ENCODE measurements around the gene GPER1. TPM values are rescaled to one million over a fixed set of nuclear protein-coding genes. Genes with fewer than 3 reads are reported as not detected.
"Not testable (repeated sequence)": the region's sequence is repeated elsewhere in the genome, so short reads cannot be mapped to it uniquely, and the experiment has no call there.

GPER1 gene
- polyA plus RNA-seq, 3 donors = 6.5 to 6.9 (median 6.7) TPM

GRCh38 chr7:1137517-1138167, 49.7 kb downstream of the GPER1 start:
- DNase-seq = no peak

- no peak for DNase-seq
Measured at GRCh38 chr7:1140476-1141104, 52.7 kb downstream of the GPER1 start.

- no peak for DNase-seq
Measured at GRCh38 chr7:1141651-1142050, 53.7 kb downstream of the GPER1 start.

GRCh38 chr7:1142051-1142635, 54.2 kb downstream of the GPER1 start:
- no peak for DNase-seq

- DNase-seq = not testable (repeated sequence)
Measured at GRCh38 chr7:1143031-1143430, 55.1 kb downstream of the GPER1 start.

Other genes with a start within 250 kb of the GPER1 start
- gene GET4, start 211.6 kb upstream of the GPER1 start, polyA plus RNA-seq (ENCODE audit: insufficient read length in 3 of 3) = 10 to 100 TPM; 45.2 to 62.0 (median 61.0) TPM
- gene ADAP1, start 133.4 kb upstream of the GPER1 start, polyA plus RNA-seq (ENCODE audit: insufficient read length in 3 of 3) = 10 to 100 TPM; 13.6 to 22.9 (median 17.3) TPM
- gene COX19, start 112.6 kb upstream of the GPER1 start, polyA plus RNA-seq (ENCODE audit: insufficient read length in 3 of 3) = 10 to 100 TPM; 10.5 to 17.3 (median 16.3) TPM
- gene CYP2W1, start 104.9 kb upstream of the GPER1 start, polyA plus RNA-seq (ENCODE audit: insufficient read length in 3 of 3) = 1 to 10 TPM; 3.3 to 4.3 (median 3.3) TPM
- gene GPR146, start 43.6 kb upstream of the GPER1 start, polyA plus RNA-seq (ENCODE audit: insufficient read length in 3 of 3) = 1 to 10 TPM; 3.7 to 4.8 (median 4.7) TPM
- 10 to 100 TPM; 19.7 to 24.1 (median 22.2) TPM for gene ZFAND2A, start 72.1 kb downstream of the GPER1 start, polyA plus RNA-seq (ENCODE audit: insufficient read length in 3 of 3)
- 10 to 100 TPM in 2 of 3 donors, 1 to 10 TPM in 1; 7.5 to 15.0 (median 13.5) TPM for gene UNCX, start 144.8 kb downstream of the GPER1 start, polyA plus RNA-seq (ENCODE audit: insufficient read length in 3 of 3)

Data from renal pelvis (tissue), 4 donors.